GM19463 (cell line): ENCODE results near the gene CACNB2.
"Not testable (repeated sequence)": the region's sequence is repeated elsewhere in the genome, so short reads cannot be mapped to it uniquely, and the experiment has no call there.

Experiments
- ATAC-seq: cut with Tn5 transposase; IDR thresholded peaks from one replicate; pipeline ENCODE4 v1.9.1; 2021; ENCODE audit warnings: mild to moderate bottlenecking, moderate library complexity; ENCODE audit not compliant: unreplicated experiment

Gene CACNB2

GRCh38 chr10:18437486-18437885 is 297.3 kb downstream of the CACNB2 start:
- ATAC-seq = no peak

GRCh38 chr10:18438361-18439126 is 298.3 kb downstream of the CACNB2 start:
- ATAC-seq = no peak

- ATAC-seq = no peak
Measured at GRCh38 chr10:18439601-18440000, 299.4 kb downstream of the CACNB2 start.

GRCh38 chr10:18445635-18446034 is 305.4 kb downstream of the CACNB2 start:
- not testable (repeated sequence) for ATAC-seq

GRCh38 chr10:18446205-18446604 is 306.0 kb downstream of the CACNB2 start:
- no peak for ATAC-seq

GRCh38 chr10:18449611-18450026 is 309.4 kb downstream of the CACNB2 start:
- no peak for ATAC-seq

GRCh38 chr10:18450298-18450697 is 310.1 kb downstream of the CACNB2 start:
- ATAC-seq = peak; percentile 40

GRCh38 chr10:18455086-18455884 is 315.1 kb downstream of the CACNB2 start:
- ATAC-seq = no peak

- ATAC-seq = peak; percentile 99
Measured at GRCh38 chr10:18456984-18457383, 316.8 kb downstream of the CACNB2 start.

- no peak for ATAC-seq
Measured at GRCh38 chr10:18460032-18460431, 319.8 kb downstream of the CACNB2 start.

- ATAC-seq = no peak
Measured at GRCh38 chr10:18463673-18464211, 323.5 kb downstream of the CACNB2 start.

- ATAC-seq = no peak
Measured at GRCh38 chr10:18469125-18469524, 328.9 kb downstream of the CACNB2 start.

- ATAC-seq = no peak
Measured at GRCh38 chr10:18472977-18473376, 332.8 kb downstream of the CACNB2 start.

- ATAC-seq = no peak
Measured at GRCh38 chr10:18473424-18474117, 333.3 kb downstream of the CACNB2 start.

- ATAC-seq = no peak
Measured at GRCh38 chr10:18474118-18474455, 333.9 kb downstream of the CACNB2 start.

- no peak for ATAC-seq
Measured at GRCh38 chr10:18476076-18476647, 335.9 kb downstream of the CACNB2 start.

GRCh38 chr10:18478354-18478753 is 338.1 kb downstream of the CACNB2 start:
- no peak for ATAC-seq

- no peak for ATAC-seq
Measured at GRCh38 chr10:18479502-18479901, 339.3 kb downstream of the CACNB2 start.

- ATAC-seq = no peak
Measured at GRCh38 chr10:18483516-18484186, 343.4 kb downstream of the CACNB2 start.

GRCh38 chr10:18486438-18486837 is 346.2 kb downstream of the CACNB2 start:
- ATAC-seq = no peak
